MM.1S (cell line): ENCODE measurements around the gene IFNA7.
A peak's percentile ranks its signal among the peaks of the same experiment; 100 is the strongest.
"Not testable (repeated sequence)": the region's sequence is repeated elsewhere in the genome, so short reads cannot be mapped to it uniquely, and the experiment has no call there.

ENCODE experiments used
- DNase-seq: peaks from one replicate; pipeline ENCODE4 v3.0.0-alpha.2; 2015
- H2AFZ ChIP-seq: fragments of 300-600 bp; sonication (generic); 2 replicates; pipeline ENCODE4 v1.6.0; 2016; ENCODE audit warnings: antibody characterized with exemption, low read length
- H3F3A ChIP-seq: fragments of 300-600 bp; sonication (generic); 2 replicates; pipeline ENCODE4 v1.6.1; 2016; ENCODE audit warnings: mild to moderate bottlenecking, antibody characterized with exemption, low read length, moderate library complexity, mixed read lengths; ENCODE audit not compliant: insufficient read depth
- H3K27ac ChIP-seq: fragments of 300-600 bp; sonication (generic); 2 replicates; pipeline ENCODE4 v1.5.1; 2016; ENCODE audit warnings: mild to moderate bottlenecking, low read length
- H3K27me3 ChIP-seq: fragments of 300-600 bp; sonication (generic); replicated peaks from 2 replicates; pipeline ENCODE4 v1.6.0; 2016; ENCODE audit warnings: low read length; ENCODE audit not compliant: insufficient read depth
- H3K36me3 ChIP-seq: fragments of 300-600 bp; sonication (generic); replicated peaks from 2 replicates; pipeline ENCODE4 v1.6.1; 2016; ENCODE audit warnings: mild to moderate bottlenecking, low read length, mixed read lengths; ENCODE audit not compliant: insufficient read depth
- H3K4me1 ChIP-seq: fragments of 300-600 bp; sonication (generic); 2 replicates; pipeline ENCODE4 v1.6.1; 2016; ENCODE audit warnings: low read length, mixed read lengths
- H3K4me2 ChIP-seq: fragments of 300-600 bp; sonication (generic); 2 replicates; pipeline ENCODE4 v1.6.0; 2016; ENCODE audit warnings: low read depth, low read length
- H3K4me3 ChIP-seq: fragments of 300-600 bp; sonication (generic); 2 replicates; pipeline ENCODE4 v1.5.1; 2016; ENCODE audit warnings: low read length, mixed read lengths
- H3K79me2 ChIP-seq: fragments of 300-600 bp; sonication (generic); 2 replicates; pipeline ENCODE4 v1.6.1; 2016; ENCODE audit warnings: mixed run types, low read length, mixed read lengths
- H3K9ac ChIP-seq: fragments of 300-600 bp; sonication (generic); 2 replicates; pipeline ENCODE4 v1.6.1; 2016; ENCODE audit warnings: low read length, mixed read lengths
- H3K9me2 ChIP-seq: fragments of 300-600 bp; sonication (generic); replicated peaks from 2 replicates; pipeline ENCODE4 v1.6.1; 2016; ENCODE audit warnings: mild to moderate bottlenecking, low read length, mixed read lengths; ENCODE audit not compliant: insufficient read depth
- H3K9me3 ChIP-seq: fragments of 300-600 bp; sonication (generic); replicated peaks from 2 replicates; pipeline ENCODE4 v1.6.1; 2016; ENCODE audit warnings: mild to moderate bottlenecking, low read length, mixed read lengths; ENCODE audit not compliant: insufficient read depth
- H4K20me1 ChIP-seq: fragments of 300-600 bp; sonication (generic); 2 replicates; pipeline ENCODE4 v1.6.1; 2016; ENCODE audit warnings: mild to moderate bottlenecking, low read length, moderate library complexity, mixed read lengths; ENCODE audit not compliant: insufficient read depth
- CTCF ChIP-seq: fragments of 300-600 bp; sonication (generic); IDR thresholded peaks from 2 replicates; pipeline ENCODE4 v1.5.1; 2016; ENCODE audit warnings: antibody characterized with exemption, low read length, mixed read lengths
- EZH2 ChIP-seq: fragments of 300-600 bp; sonication (generic); optimal IDR thresholded peaks from 2 replicates; pipeline ENCODE3; 2017; ENCODE audit warnings: low read depth, mild to moderate bottlenecking, antibody characterized with exemption, low read length, mixed read lengths
- EZH2phosphoT487 ChIP-seq: fragments of 300-600 bp; sonication (generic); IDR thresholded peaks from 2 replicates; pipeline ENCODE4 v1.6.1; 2018; ENCODE audit warnings: antibody characterized with exemption, low read length

Gene IFNA7

GRCh38 chr9:21194867-21195776 is 6.9 kb downstream of the IFNA7 start:
- not testable (repeated sequence) for H4K20me1 ChIP-seq, H3K4me3 ChIP-seq, H3K36me3 ChIP-seq, H2AFZ ChIP-seq, H3K27ac ChIP-seq, H3K79me2 ChIP-seq, H3K9me3 ChIP-seq, H3F3A ChIP-seq, H3K27me3 ChIP-seq, H3K4me2 ChIP-seq, H3K4me1 ChIP-seq, H3K9ac ChIP-seq, H3K9me2 ChIP-seq
- peak; percentile 26 for DNase-seq
- TF ChIP-seq CTCF = peak; percentile 36

- H3K4me1 ChIP-seq, H3K4me3 ChIP-seq, H3K36me3 ChIP-seq, H3K9ac ChIP-seq, H3K9me2 ChIP-seq, H3K4me2 ChIP-seq, H3K27me3 ChIP-seq, H4K20me1 ChIP-seq, H3K79me2 ChIP-seq, H2AFZ ChIP-seq, H3K9me3 ChIP-seq, H3F3A ChIP-seq, DNase-seq, H3K27ac ChIP-seq: not testable (repeated sequence)
Measured at GRCh38 chr9:21187487-21187886, 14.5 kb downstream of the IFNA7 start, which contains the start of gene IFNA4. TSS of gene IFNA4 (minus strand) at chr9:21187587. CDS start at chr9:21187531, 56 bp downstream.

GRCh38 chr9:21182810-21183736 is 18.9 kb downstream of the IFNA7 start:
- H3K79me2 ChIP-seq, H3K4me3 ChIP-seq, H3K9ac ChIP-seq, H3K4me2 ChIP-seq, H3F3A ChIP-seq, H4K20me1 ChIP-seq, H3K9me2 ChIP-seq, H3K9me3 ChIP-seq, H3K36me3 ChIP-seq, H3K27ac ChIP-seq, H3K4me1 ChIP-seq, H2AFZ ChIP-seq, H3K27me3 ChIP-seq: not testable (repeated sequence)
- peak; percentile 14 for DNase-seq
- peak; percentile 35 for TF ChIP-seq CTCF

- H3K9me2 ChIP-seq = no peaks in the 10 kb centered on the region
- H4K20me1 ChIP-seq = no peaks in the 10 kb centered on the region
- H3K27ac ChIP-seq = no peak overlapping the region
- no peaks in the 10 kb centered on the region for H3F3A ChIP-seq
- H3K4me1 ChIP-seq = no peaks in the 10 kb centered on the region
- no peak overlapping the region for H2AFZ ChIP-seq
- no peaks in the 10 kb centered on the region for H3K79me2 ChIP-seq
- H3K9ac ChIP-seq = no peak overlapping the region
- H3K4me3 ChIP-seq = no peak overlapping the region
- DNase-seq = no peak
- H3K27me3 ChIP-seq = no peaks in the 10 kb centered on the region
- H3K9me3 ChIP-seq = no peaks in the 10 kb centered on the region
- no peak for TF ChIP-seq EZH2phosphoT487
- TF ChIP-seq CTCF = no peak
- TF ChIP-seq EZH2 = no peak
- no peaks in the 10 kb centered on the region for H3K36me3 ChIP-seq
- H3K4me2 ChIP-seq = no peak overlapping the region
Measured at GRCh38 chr9:21174671-21175070, 27.3 kb downstream of the IFNA7 start.
